Sigmoid colon (tissue), 4 donors: ENCODE data around the gene JAG1.

Experiments
- CTCF ChIP-seq, 4 experiments: fragments of 450-650 bp in 3 of 4; fragments of 200-600 bp in 1 of 4; IDR thresholded peaks; one replicate each; pipeline ENCODE4 v1.5.1; 2016 to 2019; ENCODE audit warnings: antibody characterized with exemption in 4 of 4, mild to moderate bottlenecking in 3 of 4, moderate library complexity in 2 of 4
- EP300 ChIP-seq, 4 donors: sonication (generic); formaldehyde crosslinking; IDR thresholded peaks; one replicate each; pipeline ENCODE4 v1.6.1; 2017; ENCODE audit warnings: antibody characterized with exemption in 4 of 4
- POLR2A ChIP-seq, 2 donors: fragments of 450-650 bp; IDR thresholded peaks; one replicate each; pipeline ENCODE4 v1.6.1; 2016; ENCODE audit warnings: antibody characterized with exemption in 2 of 2, mild to moderate bottlenecking in 2 of 2, moderate library complexity in 2 of 2

GRCh38 chr20:10594296-10594868 lies 79.4 kb downstream of the JAG1 start:
- TF ChIP-seq CTCF (IDR thresholded peaks at IDR 0.05): no peak
- no peak for TF ChIP-seq EP300 (IDR thresholded peaks at IDR 0.05)
- no peak for TF ChIP-seq POLR2A (IDR thresholded peaks at IDR 0.05)
